NCI-H748 treated with DMSO at 0.1 percent for 48 hours (cell line): ENCODE data around the gene POTEI.
"Not testable (repeated sequence)": the region's sequence is repeated elsewhere in the genome, so short reads cannot be mapped to it uniquely, and the experiment has no call there.

Source experiments
- DNase-seq: peaks from one replicate; lab custom pipeline; 2025; lab: John Stamatoyannopoulos, UW

POTEI gene

DNA sequence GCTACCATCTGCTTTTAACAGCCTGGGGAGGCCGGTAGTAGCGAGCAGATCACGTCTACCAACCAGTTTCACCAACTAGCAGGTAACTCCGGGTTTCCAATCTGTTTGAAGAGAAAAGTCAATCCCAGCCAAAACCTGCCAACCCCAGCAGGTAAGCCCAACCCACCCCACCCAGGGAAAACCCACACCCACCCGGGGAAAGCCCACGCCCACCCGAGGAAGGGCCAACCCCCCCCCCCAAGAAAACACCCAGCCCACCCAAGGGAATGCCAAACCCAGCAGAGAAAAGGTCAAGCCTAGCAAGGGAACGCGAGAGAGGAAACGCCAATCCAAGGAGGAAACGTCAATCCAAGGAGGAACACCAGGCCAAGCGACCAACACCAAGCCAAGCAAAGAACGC lies at the start of gene POTEI:
Gene POTEI (minus strand): TSS at position 101 of the 400 bp plus-strand sequence. CDS start 93 bp downstream, at position 8.
- DNase-seq: not testable (repeated sequence)

DNA sequence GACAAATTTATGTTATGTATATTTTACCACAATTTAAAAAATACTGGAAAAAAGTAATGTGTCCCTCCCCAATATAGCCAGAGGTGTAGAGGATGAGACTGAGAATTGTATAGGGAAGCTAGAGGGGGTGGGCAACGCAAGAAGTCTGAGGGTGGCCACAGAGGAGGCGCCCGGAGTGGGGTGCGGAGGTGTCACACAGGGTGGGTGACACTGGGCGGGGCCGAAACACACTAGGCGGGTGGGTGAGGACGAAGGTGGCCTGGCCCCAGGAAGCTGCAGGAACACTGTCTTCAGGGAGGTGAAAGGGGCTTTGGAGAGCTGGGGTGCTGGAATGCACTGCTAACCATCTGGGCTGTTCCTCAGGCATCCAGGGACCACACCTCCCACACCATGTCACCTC lies 47.3 kb upstream of the POTEI start:
- not testable (repeated sequence) for DNase-seq

DNA sequence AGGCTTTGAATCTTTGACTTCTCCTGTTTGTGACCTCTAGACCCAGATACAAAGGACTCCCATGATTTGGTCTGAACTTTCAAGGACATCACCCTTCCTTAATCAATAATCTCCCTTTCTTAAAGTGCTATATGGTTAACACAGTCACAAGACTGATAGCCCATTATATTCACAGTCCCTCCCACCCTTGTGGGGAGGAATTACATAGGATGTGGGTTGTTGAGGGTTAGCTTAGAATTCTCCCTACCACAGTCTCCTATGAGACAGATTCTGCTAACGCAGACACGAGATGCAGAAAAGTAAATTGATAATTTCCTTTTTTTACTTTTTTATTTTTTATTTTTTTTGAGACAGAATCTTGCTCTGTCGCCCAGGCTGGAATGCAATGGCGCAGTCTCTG lies 45.0 kb upstream of the POTEI start:
- not testable (repeated sequence) for DNase-seq

DNA sequence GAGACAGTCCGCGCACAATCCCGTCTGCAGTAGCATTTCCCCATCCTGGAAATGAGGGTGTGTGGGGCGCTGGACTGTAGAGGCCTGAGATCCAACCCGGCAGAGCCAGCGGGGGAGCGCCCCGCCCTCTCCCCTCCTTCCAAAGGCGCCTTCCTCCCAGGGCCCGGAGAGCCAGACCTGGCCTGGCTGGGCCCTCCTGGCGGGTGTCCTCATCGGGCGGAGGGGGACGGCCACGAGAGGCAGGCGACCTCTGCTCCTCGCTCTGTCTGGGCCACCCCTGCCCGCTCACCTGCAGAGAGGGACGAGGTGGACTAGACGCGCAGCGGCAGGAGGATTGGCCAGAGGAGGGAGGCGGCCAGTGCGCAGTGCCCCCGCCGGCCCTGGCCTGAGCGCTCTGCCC lies 40.3 kb upstream of the POTEI start:
- not testable (repeated sequence) for DNase-seq

DNA sequence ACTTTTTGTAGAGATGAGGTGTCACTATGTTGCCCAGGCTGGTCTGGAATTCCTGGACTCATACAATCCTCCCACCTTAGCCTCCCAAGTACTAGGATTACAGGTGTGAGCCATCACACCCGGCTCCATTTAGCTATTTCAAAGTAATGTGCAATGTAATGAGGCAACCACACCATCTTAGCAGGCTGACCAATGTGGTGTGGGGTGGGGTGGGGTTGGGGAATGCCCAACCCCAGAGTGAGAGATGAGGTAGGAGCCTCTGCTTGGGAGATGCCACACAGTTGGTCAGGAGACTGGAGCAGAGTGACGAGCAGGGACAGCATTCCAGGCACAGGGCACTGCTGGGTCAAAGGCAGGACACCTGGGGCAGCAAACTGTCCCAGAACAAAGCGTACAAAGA lies 39.3 kb upstream of the POTEI start:
- DNase-seq: not testable (repeated sequence)

DNA sequence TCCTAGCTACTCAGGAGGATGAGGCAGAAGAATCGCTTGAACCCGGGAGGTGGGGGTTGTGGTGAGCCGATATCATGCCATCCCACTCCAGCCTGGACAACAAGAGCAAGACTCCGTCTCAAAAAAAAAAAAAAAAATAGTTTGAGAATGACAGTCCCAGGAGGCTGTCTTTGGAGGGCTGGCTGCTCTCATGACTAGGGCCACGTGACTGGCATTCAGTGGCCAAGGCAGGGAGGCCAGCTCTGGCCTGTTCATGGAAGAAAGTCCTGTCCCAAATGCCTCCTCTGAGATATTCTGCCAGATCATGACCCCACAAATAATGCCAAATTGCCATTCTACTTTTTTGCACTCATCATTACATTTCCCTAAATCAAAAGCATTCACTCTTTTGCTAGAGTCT lies 35.9 kb upstream of the POTEI start:
- not testable (repeated sequence) for DNase-seq

DNA sequence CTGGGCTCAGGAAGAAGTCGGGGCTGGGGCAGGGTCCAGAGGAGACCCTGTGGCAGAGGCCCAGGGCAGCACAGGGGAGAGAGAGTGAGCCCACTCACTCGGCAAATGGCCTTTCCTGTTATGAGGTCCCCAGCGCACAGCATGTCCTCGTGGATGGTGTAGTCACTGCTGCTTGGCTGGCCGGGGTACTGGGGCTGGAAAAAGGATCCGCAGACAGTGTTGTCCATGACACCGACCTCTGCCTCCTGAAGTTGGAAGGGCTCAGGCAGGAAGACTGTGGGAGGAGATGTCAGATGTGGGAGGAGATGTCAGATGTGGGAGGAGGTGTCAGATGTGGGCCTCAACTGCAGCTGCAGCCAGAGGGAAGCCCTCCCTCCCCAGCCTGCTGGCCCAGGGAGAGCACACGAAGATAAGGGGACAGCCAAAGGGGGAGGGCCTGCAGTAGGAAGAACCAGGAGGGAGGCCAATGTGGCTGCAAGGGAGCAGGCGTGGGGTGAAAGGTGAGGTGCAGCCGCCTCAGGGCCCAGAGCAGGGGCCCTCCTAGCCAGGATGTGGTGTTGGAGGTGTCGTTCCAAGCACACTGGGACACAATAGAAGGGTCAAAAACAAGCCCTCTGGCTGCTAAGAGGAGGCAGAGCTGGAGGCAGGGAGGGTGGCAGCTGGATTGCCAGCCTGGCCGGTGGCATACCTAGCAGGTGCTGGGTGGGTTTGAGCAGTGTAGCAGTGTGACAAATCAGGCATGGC lies 34.8 kb upstream of the POTEI start:
- DNase-seq: not testable (repeated sequence)

DNA sequence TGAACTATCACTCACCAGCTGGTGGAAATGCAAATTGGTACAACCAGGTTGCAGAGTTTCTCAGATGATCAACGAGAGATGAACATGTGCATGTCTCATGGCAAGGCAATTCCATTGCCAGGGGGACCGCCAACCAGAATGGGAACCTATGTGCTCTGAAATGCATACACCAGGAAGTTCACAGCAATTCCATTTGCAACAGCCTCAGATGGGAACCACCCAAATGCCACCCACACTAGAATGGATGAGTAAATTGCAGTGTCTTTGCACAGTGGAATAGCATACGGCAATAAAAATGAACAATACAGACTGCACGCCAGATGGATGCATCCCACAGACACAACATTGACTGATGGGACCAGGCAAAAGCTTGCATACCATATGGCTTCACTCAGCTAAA lies 33.7 kb upstream of the POTEI start:
- not testable (repeated sequence) for DNase-seq

DNA sequence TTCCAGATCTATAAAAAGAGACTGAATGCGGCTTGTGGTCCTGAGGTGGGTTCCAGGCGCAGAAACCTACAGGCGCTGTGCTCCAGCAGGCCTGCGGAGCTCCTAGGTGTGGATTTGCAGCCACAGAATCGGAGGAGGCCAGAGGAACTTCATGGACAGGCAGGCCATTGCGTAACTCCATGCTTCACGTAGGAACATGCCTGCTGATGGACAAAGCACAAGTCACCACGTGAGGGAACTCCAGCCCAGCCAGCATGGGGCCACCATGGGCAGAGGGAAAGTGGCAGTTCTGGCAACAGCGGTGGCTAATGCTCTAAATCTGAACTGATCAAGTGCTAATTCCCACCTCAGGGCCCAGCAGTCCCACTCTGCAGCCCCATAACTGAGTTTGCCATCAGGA lies 29.1 kb upstream of the POTEI start:
- DNase-seq: not testable (repeated sequence)

DNA sequence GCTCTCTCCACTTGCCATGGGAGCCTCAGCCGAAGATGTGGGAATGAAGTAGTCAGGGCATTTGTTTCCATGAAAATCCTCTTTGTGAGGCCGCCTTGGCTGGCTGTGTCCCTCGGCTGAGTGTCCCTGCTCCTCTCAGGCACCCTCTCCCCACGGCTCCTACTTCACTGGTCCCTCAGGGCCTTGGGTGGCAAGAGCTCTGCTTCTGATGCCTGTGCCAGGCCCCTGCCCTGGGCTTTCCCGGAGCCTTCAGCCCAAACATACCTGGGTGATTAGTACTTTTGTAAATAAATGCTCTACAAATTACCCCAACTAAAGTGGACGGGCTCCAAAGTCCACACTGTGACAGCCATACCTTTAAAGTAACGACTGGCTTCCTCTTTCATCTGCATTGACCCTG lies 27.5 kb upstream of the POTEI start:
- DNase-seq: not testable (repeated sequence)

DNA sequence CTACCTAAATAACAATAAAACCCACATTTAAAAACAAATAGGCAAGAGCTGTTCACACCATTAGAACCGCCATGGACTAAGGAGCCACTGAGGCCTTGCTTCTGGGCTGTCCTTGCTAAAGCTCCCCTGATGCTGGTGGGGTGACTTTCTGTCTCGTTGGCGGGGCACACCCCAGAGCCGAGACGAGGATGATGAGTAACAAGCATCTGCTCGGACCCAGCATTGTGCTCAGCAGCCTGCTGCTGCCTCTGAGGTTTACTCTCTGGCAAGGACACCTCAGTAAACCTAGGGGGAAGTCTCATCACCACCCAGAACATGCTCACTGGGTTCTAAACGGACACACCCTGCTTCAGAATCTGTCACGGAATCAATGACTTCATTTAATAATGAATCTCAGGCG lies 22.5 kb upstream of the POTEI start:
- DNase-seq: not testable (repeated sequence)

DNA sequence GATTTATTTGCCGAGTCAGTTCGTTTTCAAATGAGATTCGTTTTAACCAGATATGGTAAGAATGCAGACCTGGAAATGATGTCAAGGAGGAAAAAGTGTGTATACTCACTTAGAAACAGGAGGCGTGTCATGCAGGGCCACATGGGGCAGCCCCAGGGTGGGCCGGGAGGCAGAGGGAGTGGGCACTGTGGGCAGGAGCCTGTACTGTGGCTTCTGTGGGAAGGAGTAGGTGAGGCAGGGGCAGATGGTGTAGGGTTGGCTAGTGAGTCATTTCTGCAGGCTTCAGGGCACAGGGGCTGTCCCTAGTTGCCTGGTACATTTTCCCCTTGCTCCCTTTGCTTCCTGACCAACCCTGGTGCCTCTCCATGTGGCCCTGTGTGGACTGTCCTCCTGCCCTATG lies 22.1 kb upstream of the POTEI start:
- DNase-seq: not testable (repeated sequence)

DNA sequence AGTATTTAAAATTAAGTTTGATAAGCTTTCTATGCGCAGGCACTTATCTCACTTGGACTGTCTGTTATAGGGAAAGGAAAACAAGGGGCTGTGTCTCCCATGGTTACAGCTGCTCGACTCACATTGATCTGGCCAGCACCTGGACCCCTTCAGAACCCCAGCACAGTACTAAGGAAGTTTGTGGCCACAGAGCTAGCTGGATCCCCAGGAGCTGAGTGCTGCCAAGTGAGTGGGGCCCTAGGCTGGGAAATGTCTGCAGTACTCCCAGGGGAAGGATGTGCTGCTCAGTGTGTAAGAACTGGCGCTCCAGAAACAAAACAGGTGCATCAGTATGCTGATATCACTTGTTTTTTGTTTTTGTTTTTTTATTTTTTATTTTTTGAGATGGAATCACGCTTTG lies 21.1 kb upstream of the POTEI start:
- DNase-seq: not testable (repeated sequence)

DNA sequence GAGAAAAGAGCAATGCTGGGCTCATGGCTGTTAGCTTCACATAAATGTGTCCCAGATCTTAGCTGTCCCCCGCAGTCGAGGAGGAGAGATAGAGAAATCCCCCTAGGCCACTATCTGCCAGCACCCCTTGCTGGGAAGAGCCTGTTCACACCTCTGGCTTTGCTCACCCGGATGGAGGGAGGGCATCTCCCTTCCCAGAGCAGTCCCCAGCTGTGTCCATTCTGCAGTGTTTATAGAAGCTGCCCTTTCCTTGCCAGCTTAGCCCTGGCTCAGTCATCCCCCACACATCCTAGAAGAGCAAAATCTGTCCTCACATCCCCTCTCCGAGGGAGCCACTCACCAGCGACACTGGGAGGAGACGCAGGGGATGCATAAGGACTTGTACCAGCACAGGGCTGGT lies 20.4 kb upstream of the POTEI start:
- DNase-seq: not testable (repeated sequence)

DNA sequence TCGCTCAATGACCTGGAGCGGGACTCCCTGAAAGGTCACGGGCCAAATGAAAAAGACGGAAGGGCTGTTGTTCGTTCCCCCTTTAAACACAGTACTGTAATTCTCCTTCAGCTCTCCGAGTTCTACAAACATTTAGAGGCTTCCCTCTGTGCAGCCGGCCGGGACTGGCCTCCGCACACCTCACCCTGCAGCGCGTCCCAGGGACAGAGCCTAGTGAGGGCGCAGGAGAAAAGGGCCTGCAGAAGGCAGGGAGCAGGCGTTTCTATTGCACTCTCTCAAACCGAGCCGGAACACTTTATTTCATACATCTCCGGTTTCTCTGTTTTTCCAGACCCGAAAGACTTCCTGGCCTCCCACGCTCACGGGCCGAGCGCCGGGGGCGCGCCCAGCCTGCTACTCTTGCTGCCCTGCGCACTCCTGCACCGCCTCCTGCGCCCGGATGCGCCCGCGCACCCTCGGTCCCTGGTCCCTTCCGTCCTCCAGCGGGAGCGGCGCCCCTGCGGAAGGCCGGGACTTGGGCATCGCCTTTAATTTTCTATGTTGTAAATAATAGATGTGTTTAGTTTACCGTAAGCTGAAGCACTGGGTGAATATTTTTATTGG lies 18.3 kb upstream of the POTEI start:
- not testable (repeated sequence) for DNase-seq

DNA sequence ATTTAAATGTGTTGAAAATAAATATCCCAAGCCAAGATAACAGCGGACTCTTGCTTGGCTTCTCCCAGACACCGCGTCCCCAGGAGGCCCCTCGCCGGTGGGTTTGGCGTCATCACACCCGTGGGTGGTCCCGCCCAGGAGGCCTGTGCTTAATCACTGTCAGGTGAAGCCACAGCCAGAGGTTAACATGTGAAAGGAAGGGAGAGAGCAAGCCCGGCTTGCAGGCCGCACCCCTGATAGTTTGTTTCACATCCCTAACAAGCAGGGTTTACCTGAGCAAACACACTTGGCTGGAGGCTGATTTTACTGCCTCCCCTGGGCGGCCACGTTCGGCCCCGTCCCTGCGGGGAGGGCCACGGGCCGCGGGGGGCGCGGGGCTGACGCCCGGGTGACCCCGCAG lies 13.3 kb upstream of the POTEI start:
- DNase-seq: not testable (repeated sequence)

DNA sequence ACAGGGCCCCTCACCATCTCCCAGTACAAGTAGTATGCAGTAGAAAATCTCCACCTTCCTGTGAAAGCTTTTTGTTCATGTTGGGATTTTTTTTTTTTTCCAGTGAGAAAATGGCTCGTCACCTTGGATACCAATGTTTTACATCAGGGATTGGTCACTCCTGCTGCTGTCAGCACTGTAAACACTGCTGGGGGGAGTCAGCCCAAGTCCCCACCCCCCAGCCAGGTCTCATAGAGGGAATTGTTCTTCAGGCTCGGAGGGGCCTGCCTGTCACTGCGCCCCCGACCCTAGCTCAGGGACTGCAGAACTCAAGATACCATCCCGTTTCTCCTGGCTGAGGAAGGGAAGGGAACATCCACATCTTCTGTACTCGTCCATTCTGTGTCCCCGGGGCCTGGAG lies 11.9 kb upstream of the POTEI start, which contains the start of gene CFC1B:
Gene CFC1B (plus strand): TSS at position 231 of the 400 bp plus-strand sequence. CDS start 263 bp downstream, outside the sequence.
- not testable (repeated sequence) for DNase-seq

DNA sequence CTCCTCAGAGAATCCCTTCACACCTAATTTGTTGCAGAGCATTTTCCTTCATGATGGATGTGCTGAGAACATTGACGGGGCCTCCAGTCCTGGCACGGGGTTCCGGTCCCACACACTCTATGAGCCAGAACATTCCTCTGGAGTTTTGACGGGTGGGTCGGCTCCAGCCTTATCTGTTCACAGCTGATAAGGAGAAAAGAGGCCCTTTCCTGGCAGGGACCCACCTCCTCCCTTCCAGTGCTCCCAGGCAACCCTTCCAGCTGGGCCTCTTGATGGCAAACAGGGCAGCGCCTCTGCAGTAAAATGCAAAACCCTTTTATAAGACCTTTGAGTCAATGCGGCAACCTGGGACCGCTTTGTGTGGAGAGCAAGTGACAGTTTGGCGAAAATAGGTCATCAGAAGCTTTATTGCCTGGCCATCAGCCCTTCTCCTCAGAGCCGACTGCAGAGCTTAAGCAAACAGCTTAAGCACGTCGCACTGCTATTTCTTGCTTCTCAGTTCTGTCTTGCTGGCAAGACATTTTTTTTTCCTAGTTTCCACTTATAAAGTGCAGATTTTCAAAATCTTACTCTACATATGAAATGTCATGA lies 9.5 kb upstream of the POTEI start:
- not testable (repeated sequence) for DNase-seq

DNA sequence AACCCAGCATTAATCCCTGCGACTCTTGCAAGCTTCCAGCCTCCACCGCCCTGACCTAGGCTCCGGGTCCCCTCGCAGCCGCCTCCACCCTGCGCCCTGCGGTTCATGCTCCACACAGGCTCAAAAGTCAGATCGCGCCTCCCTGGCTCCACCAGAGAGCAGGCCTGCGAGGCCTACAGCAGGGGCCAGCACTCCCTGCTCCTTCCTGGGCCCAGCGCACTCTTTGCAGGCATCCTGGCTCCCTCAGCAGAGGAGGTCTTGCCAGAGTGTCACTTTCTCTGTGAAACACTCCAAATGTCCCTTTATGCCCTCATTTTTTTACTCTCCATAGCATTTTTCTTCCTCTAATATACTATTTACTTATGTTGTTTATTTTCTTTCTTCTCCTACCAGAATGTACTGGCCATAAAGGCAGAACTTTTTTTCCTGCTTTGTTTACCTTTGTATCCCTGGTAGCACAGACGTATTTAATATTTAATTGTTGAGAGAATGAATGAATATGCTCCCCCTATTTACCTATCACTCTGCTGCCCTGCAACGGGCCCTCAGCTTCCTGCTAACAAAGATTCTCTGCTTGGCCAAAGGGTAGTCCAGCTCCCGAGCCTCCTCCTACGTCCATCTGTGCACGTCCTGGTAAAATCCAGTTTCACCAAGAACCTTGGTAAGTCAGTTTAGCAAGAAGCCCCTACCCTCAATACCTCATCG lies 2.8 kb upstream of the POTEI start:
- not testable (repeated sequence) for DNase-seq

DNA sequence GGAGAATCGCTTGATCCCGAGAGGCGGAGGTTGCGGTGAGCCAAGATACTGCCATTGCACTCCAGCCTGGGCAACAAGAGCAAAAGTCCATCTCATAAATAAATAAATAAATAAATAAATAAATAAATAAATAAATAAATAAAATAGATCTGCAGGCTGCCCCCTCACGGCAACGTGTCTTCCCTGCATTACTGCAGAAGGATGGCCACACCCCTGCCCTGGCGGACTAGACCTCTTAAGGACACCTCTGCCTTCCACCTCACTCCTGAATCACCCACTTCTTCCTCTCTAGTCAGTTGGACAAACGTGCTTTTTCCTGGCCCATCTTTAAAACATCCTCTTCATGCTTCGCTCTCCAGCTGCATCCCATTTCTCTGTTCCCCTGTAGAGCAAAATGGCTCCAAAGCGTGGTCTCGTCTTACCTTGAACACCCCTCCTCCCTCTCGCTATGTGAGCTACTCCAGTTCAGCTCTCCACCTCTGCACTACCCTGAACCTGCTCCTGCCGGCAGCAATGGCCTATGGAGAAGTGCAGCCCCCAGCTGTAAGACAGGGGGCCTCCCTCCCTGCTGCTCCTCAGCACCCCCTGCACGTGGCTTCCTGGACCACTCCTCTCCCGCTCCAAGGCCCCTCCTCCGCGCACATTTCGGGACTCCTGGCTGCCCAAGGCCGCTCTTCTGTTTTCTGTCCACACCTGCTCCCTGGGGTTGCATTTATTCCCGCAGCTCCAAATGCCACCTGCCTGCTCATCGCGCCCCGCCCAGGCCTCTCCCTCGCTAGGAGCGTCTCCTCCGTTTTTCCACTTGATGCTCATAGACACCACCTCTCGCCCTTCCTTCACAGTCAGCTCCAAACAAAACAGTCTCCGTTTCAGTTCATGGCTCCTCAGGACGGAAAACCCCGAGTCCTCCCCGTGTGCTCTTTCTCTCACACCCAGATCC lies 1.9 kb upstream of the POTEI start:
- not testable (repeated sequence) for DNase-seq

DNA sequence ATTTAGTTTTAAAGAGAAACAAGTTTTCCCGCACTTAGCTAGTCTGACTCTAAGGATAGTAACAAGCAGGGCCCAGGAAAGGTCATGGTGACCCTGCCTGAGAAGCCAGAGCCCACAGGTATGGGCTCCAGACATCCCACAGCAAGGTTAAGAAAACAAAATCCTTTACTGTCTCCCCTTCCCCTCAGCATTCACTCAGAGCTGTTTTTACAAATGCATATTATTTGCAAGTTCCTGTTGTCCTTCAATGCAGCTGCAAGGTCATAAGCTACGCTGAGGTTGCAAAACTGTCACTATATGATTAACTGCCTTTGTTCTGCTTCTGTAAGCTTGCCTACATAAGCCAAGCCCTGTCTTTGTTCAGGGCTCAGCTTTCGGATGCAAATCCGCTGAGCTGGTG lies 18.1 kb downstream of the POTEI start:
- not testable (repeated sequence) for DNase-seq
